Smooth muscle cell of trachea (primary cell): Measurements from ENCODE around the gene C5orf47. TPM values are rescaled to one million over a fixed set of nuclear protein-coding genes. Genes with fewer than 3 reads are reported as not detected.

Experiments
- total RNA-seq: library from RNA; depleted of rRNA; stranded (reverse); fragments of >200 nt; gene quantifications from 2 replicates; pipeline ENCODE4 v1.2.1, GENCODE V29; 2014

C5orf47 gene, protein sequence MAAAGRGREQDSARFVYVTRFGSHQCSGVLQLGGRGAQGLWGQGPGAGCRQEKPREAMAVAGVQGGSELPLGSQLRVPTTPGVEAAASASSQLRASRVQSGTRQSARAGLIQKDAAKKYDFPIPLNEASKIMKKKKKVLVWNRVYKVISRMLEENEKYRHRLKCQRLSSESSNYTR
- not detected in 2 replicates for total RNA-seq

DNA sequence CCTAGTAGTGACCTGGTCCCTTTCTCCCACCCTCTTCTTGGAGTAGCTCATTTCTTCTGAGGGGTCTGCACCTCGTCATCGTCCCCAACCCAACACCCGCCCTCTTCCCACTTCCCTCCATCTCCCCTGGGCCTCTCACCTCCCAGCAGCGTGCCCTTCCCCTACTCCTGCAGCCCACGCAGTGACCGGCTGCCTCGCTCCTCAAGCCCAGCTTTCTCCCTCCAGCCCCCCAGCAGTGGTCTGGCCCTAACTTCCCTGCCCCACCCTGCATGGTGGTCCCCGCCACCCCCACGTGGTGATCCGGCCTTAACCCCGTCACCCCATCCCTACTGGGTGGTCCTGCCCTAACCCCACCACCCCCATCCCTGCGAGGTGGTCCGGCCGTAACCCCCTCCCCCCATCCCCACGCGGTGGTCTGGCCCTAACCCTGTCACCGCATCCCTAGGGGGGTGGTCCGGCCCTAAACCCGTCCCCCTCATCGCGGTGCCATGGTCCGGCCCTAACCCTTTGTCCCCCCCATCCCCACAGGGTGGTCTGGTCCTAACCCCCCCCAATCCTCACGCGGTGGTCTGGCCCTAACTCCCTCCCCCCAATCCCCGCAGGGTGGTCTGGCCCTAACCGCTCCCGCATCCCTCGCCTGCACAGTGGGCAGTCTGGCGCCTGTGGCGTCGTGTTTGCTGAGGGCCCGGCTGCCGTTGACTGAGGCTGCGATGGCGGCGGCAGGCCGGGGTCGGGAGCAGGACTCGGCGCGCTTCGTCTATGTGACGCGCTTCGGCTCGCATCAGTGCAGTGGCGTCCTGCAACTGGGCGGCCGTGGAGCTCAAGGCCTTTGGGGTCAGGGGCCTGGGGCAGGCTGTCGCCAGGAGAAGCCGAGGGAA is at the start of gene C5orf47:
TSS of gene C5orf47 (plus strand) at position 617 of the 878 bp plus-strand sequence. CDS start at position 711, 94 bp downstream.

DNA sequence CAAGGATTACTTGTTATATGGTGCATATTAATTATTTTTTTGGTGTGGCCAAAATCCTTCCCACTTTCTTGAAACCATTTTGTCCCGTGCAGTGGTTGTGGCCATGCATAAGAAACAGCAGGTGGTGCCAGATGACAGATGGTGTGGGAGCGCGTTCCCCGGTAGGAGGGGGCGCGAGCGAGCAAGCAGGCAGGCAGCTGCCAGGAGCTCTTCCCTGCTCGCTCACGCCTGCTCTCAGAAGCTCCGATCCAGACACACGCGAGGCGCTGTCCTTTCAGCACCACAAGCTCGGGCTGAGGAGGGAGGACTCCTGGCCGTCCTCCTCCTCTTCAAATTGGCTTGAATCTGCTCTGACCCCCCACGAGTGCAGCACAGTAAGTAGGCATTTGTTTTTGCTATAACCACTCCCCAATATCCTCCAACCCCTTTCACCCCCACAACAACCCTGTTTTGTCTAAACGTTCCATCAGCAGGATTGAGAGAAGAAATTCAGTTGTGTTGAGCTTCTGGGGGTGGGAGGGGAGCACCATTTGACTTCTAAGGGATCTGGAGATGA is 56.6 kb downstream of the C5orf47 start, which contains the start of gene NSG2:
TSS of gene NSG2 (plus strand) at position 237 of the 556 bp plus-strand sequence. CDS start 1,050 bp downstream, outside the sequence.

Other genes starting within 250 kb of the C5orf47 start
- 13.8 and 16.0 TPM in 2 replicates for gene CPEB4, start 100.8 kb upstream of the C5orf47 start, total RNA-seq
- gene NSG2, start 56.5 kb downstream of the C5orf47 start, total RNA-seq, result not detected in 2 replicates